ENCODE results near the gene SPTB. TPM values are rescaled to one million over a fixed set of nuclear protein-coding genes. Genes with fewer than 3 reads are reported as not detected.

SPTB gene
- total and polyA plus RNA-seq, 9 of the 15 experiments (the other 6 are each of a cell fraction or from before 2014, with no cell fraction given): 0.21 to 45.9 (median 11.7) TPM

DNA sequence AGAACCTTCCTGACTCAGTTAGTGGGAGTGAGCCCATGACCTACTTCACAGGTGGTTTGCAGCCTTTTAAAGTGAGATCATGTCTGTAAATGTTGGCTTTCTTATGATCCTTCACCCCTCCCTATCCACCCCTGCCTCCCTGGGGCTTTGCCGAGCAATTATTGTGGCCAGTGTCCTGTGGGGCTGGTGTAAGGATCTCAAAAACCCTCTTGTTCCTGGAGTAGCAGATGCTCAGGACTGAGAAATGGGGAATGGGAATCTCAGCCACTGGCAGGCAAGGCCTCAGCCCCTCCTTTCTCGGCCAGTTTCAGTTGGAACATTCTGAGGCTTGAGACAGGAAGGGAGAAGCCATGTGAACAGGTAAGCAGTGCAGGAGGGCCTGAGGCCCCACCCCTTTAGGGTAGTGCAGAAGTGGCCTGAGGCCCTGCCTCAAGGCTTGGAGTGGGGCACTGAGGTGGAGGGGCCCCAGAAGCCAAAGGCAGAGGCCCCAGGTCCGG lies 121.6 kb downstream of the SPTB start:
- ATAC-seq (no peak), FAIRE-seq (no peak), DNase-seq (ENCODE audit: extremely low read depth in 1 of 4, low spot score in 3 of 4) (no peak)
- 10% methylated on average over 3 of the region's 3 CpGs for WGBS (ENCODE audit: insufficient coverage, low coverage, missing lambda C conversion rate)
- CTCF ChIA-PET (ENCODE audit: low intra/inter-chr PET ratio): interaction anchor here (0.6 kb wide), 1 partner anchor 200 kb away, joined by 3 read pairs; no protein-coding TSS in a partner anchor
- Histone ChIP-seq H4K20me1 (replicated peaks; ENCODE audit: control insufficient read depth, insufficient read depth, low read length) (peaks cover 21% of the 10 kb centered on the region), H3K27ac (ENCODE audit: extremely low read depth, low read depth, low read length) (no peak overlapping the region), H3K4me1 (replicated peaks in 1 of 2; ENCODE audit: control insufficient read depth in 2 of 2, insufficient read depth in 2 of 2, low read length in 2 of 2) (peaks cover 12 to 18% of the 10 kb centered on the region in 2 experiments; a peak in 4 of 5 replicates), H3K9ac (ENCODE audit: insufficient read depth in 1 of 2, low read depth in 2 of 2, low read length in 2 of 2) (no peak overlapping the region), H3K9me3 (replicated peaks; ENCODE audit: control insufficient read depth, insufficient read depth, low read depth, low read length) (no peaks in the 10 kb centered on the region), H3K36me3 (ENCODE audit: control insufficient read depth, insufficient read depth, low read length) (no peaks in the 10 kb centered on the region), H3K27me3 (ENCODE audit: control insufficient read depth in 2 of 2, insufficient read depth in 2 of 2, low read length in 2 of 2) (peaks cover 8 to 38% of the 10 kb centered on the region in 2 experiments; a peak in 4 of 5 replicates), H3K4me3 (no peak overlapping the region), H2AFZ (ENCODE audit: low read depth, low read length) (no peak overlapping the region), H3K9me1 (ENCODE audit: control insufficient read depth, insufficient read depth, low read length) (peaks cover 7% of the 10 kb centered on the region), H3K79me2 (ENCODE audit: control insufficient read depth, insufficient read depth, low read length) (no peaks in the 10 kb centered on the region), H3K4me2 (ENCODE audit: insufficient read depth, low read length) (no peak overlapping the region)
- no TSS peak for BruUV-seq (replicated peaks)
- TF ChIP-seq BRF1 (IDR thresholded peaks at IDR 0.05; ENCODE audit: borderline replicate concordance, extremely low read depth, insufficient read length) (no peak), TSC22D4 (tag; IDR thresholded peaks at IDR 0.05) (no peak), KAT8 (IDR thresholded peaks at IDR 0.05; ENCODE audit: low read depth) (no peak), HNRNPK (IDR thresholded peaks at IDR 0.05; ENCODE audit: low read depth, low read length, poor library complexity, severe bottlenecking) (no peak), RBBP5 (IDR thresholded peaks at IDR 0.05; ENCODE audit: borderline replicate concordance, insufficient read depth, low read length, poor library complexity, severe bottlenecking) (no peak), CBX3 (IDR thresholded peaks at IDR 0.05; ENCODE audit: borderline replicate concordance in 1 of 2, low read length in 2 of 2) (no peak), ZNF79 (CRISPR knock-in tag; IDR thresholded peaks at IDR 0.05; ENCODE audit: low read depth) (no peak), SIX5 (IDR thresholded peaks at IDR 0.05; ENCODE audit: borderline replicate concordance in 1 of 2, insufficient read depth in 1 of 2, low read depth in 1 of 2, low read length in 2 of 2) (no peak), ZNF695 (CRISPR knock-in tag; IDR thresholded peaks at IDR 0.05) (no peak)
- TF ChIP-seq, protein P1, sequence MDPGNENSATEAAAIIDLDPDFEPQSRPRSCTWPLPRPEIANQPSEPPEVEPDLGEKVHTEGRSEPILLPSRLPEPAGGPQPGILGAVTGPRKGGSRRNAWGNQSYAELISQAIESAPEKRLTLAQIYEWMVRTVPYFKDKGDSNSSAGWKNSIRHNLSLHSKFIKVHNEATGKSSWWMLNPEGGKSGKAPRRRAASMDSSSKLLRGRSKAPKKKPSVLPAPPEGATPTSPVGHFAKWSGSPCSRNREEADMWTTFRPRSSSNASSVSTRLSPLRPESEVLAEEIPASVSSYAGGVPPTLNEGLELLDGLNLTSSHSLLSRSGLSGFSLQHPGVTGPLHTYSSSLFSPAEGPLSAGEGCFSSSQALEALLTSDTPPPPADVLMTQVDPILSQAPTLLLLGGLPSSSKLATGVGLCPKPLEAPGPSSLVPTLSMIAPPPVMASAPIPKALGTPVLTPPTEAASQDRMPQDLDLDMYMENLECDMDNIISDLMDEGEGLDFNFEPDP (CRISPR knock-in tag; IDR thresholded peaks at IDR 0.05): no peak
- in situ Hi-C loops (cut with MboI): loop anchor here (5.0 kb wide), 1 partner anchor 86 kb away; no protein-coding TSS in a partner anchor
- intact Hi-C loops (cut with micrococcal nuclease): no loop called here
- POLR2A ChIA-PET: no interaction called here

Measured in K562 (cell line).